Lung microvascular endothelial cell (primary cell): ENCODE data around the gene SLC35F4. TPM values are rescaled to one million over a fixed set of nuclear protein-coding genes. Genes with fewer than 3 reads are reported as not detected.

Experiments used
- DNase-seq, 2 donors: peaks; one replicate each; pipeline versions ENCODE4 v3.0.0 to v3.0.0-alpha.2; 2010; ENCODE audit warnings: low read depth in 2 of 2
- total RNA-seq: library from RNA; depleted of rRNA; stranded (reverse); fragments of >200 nt; gene quantifications from 2 replicates; pipeline ENCODE4 v1.2.1, GENCODE V29; 2014

SLC35F4 gene
- total RNA-seq, 1 donor from 2014 or later: not detected

GRCh38 chr14:57533214-57533613 lies 332.7 kb downstream of the SLC35F4 start:
- DNase-seq: peak; percentile 3 to 23

GRCh38 chr14:57530571-57530970 lies 335.3 kb downstream of the SLC35F4 start:
- no peak for DNase-seq

- DNase-seq: no peak
These were observed 338.9 kb downstream of the SLC35F4 start for GRCh38 chr14:57526942-57527341.

- no peak for DNase-seq
These were observed 346.8 kb downstream of the SLC35F4 start for GRCh38 chr14:57519043-57519442.
